GM12878 (cell line): ENCODE data around the gene CLASP1. TPM values are rescaled to one million over a fixed set of nuclear protein-coding genes. Genes with fewer than 3 reads are reported as not detected.
"Not testable (repeated sequence)": the region's sequence is repeated elsewhere in the genome, so short reads cannot be mapped to it uniquely, and the experiment has no call there.

Source experiments
- ATAC-seq: fragments of 200-7000 bp; cut with Tn5 transposase; 3 replicates; pipeline ENCODE4 v1.9.1; 2020; ENCODE audit warnings: mild to moderate bottlenecking, moderate library complexity
- BruUV-seq: library from RNA; stranded (reverse); fragments of 400-500 nt; replicated peaks from 2 replicates; lab custom pipeline; 2021; lab: Mats Ljungman, UMichigan
- CTCF ChIA-PET: fragments of 300-600 bp; sonication (Branson Sonifier 250); formaldehyde crosslinking; extraction: SDS; loops from one replicate; lab custom pipeline; 2021; ENCODE audit warnings: inconsistent platforms; lab: Yijun Ruan, JAX
- POLR2A ChIA-PET: fragments of 350-600 bp; formaldehyde crosslinking; extraction: SDS; loops from one replicate; lab custom pipeline; 2021; ENCODE audit warnings: inconsistent platforms; lab: Charles Lee
- RAD21 ChIA-PET: fragments of 300-600 bp; sonication (Branson Sonifier 250); formaldehyde crosslinking; loops from one replicate; lab custom pipeline; 2023; ENCODE audit warnings: antibody characterized with exemption; ENCODE audit not compliant: unreplicated experiment; lab: Charles Lee
- SMC1A ChIA-PET: fragments of 300-600 bp; sonication (Branson Sonifier 250); formaldehyde crosslinking; loops from one replicate; lab custom pipeline; 2023; ENCODE audit not compliant: unreplicated experiment, uncharacterized antibody; lab: Charles Lee
- DNase-seq: peaks from one replicate; pipeline ENCODE4 v3.0.0-alpha.2; 2011; ENCODE audit warnings: low read depth, low spot score
- FAIRE-seq: peaks from 3 replicates; lab custom pipeline; 2011; peaks lifted over from hg19 to GRCh38; lab: Jason Lieb, UNC
- H2AFZ ChIP-seq: 2 replicates; pipeline ENCODE4 v1.6.0; 2011; ENCODE audit warnings: low read depth, low read length, control low read depth; ENCODE audit not compliant: control insufficient read depth
- H3K27ac ChIP-seq: 2 replicates; pipeline ENCODE4 v1.5.1; 2011; ENCODE audit warnings: control low read depth; ENCODE audit not compliant: control insufficient read depth, insufficient read depth
- H3K27me3 ChIP-seq, 2 experiments: replicated peaks in 1 of 2; 2 replicates each; pipeline versions ENCODE4 v1.6.0 to v1.6.1; 2011; ENCODE audit warnings: low read length in 1 of 2; ENCODE audit not compliant: control insufficient read depth in 2 of 2, insufficient read depth in 2 of 2
- H3K36me3 ChIP-seq, 2 experiments: 2 replicates each; pipeline ENCODE4 v1.5.1; 2011; ENCODE audit warnings: low read length in 1 of 2; ENCODE audit not compliant: control insufficient read depth in 2 of 2, insufficient read depth in 2 of 2
- H3K4me1 ChIP-seq: 2 replicates; pipeline ENCODE4 v1.6.1; 2011; ENCODE audit warnings: mild to moderate bottlenecking, low read length, moderate library complexity, mixed read lengths; ENCODE audit not compliant: control insufficient read depth, insufficient read depth
- H3K4me2 ChIP-seq: 2 replicates; pipeline ENCODE4 v1.6.0; 2011; ENCODE audit warnings: control low read depth; ENCODE audit not compliant: control insufficient read depth, insufficient read depth
- H3K4me3 ChIP-seq: fragments of 200-600 bp; sonication (generic); 2 replicates; pipeline ENCODE4 v1.5.1; 2016
- H3K79me2 ChIP-seq: 2 replicates; pipeline ENCODE4 v1.6.0; 2011; ENCODE audit warnings: low read length; ENCODE audit not compliant: control insufficient read depth, insufficient read depth
- H3K9ac ChIP-seq: 2 replicates; pipeline ENCODE4 v1.8.0; 2011; ENCODE audit warnings: low read length, control low read depth, mixed read lengths; ENCODE audit not compliant: control insufficient read depth, insufficient read depth
- H3K9me3 ChIP-seq: replicated peaks from 3 replicates; pipeline ENCODE4 v1.5.1; 2011; ENCODE audit warnings: mild to moderate bottlenecking, low read length; ENCODE audit not compliant: control insufficient read depth, insufficient read depth
- H4K20me1 ChIP-seq: 2 replicates; pipeline ENCODE4 v1.6.0; 2011; ENCODE audit not compliant: control insufficient read depth, insufficient read depth
- CBX5 ChIP-seq: sonication (generic); IDR thresholded peaks from 2 replicates; pipeline ENCODE4 v1.6.1; 2016; ENCODE audit warnings: low read depth, moderate library complexity, mild to moderate bottlenecking, inconsistent platforms
- CHD1 ChIP-seq: IDR thresholded peaks from 2 replicates; pipeline ENCODE4 v1.6.1; 2012; ENCODE audit warnings: low read depth, low read length, improper control_type of control experiment
- EP300 ChIP-seq, 2 experiments: fragments of 150-350 bp in 1 of 2; IDR thresholded peaks; 2 replicates each; pipeline ENCODE4 v1.6.1; 2011 to 2012; ENCODE audit warnings: low read depth in 2 of 2, low read length in 2 of 2, borderline replicate concordance in 1 of 2, improper control_type of control experiment in 1 of 2, inconsistent platforms in 1 of 2; ENCODE audit not compliant: control insufficient read depth in 1 of 2
- ETV6 ChIP-seq, 2 experiments: fragments of 450-650 bp in 1 of 2; IDR thresholded peaks in 1 of 2; conservative IDR thresholded peaks in 1 of 2; 2 replicates each; pipeline ENCODE4 v1.6.1; 2014; ENCODE audit warnings: antibody characterized with exemption in 1 of 2, borderline replicate concordance in 1 of 2, low read depth in 1 of 2, mild to moderate bottlenecking in 1 of 2, moderate library complexity in 1 of 2
- FOXK2 ChIP-seq: fragments of 450-650 bp; IDR thresholded peaks from 2 replicates; pipeline ENCODE4 v1.6.1; 2017; ENCODE audit warnings: mild to moderate bottlenecking, moderate library complexity
- GATAD2B ChIP-seq: fragments of 450-650 bp; conservative IDR thresholded peaks from 2 replicates; pipeline ENCODE4 v1.6.1; 2017; ENCODE audit warnings: low read depth, mild to moderate bottlenecking, moderate library complexity
- NFXL1 ChIP-seq: fragments of 450-650 bp; IDR thresholded peaks from 2 replicates; pipeline ENCODE4 v1.6.1; 2017; ENCODE audit warnings: antibody characterized with exemption, mild to moderate bottlenecking, borderline replicate concordance
- NR2C1 ChIP-seq: fragments of 450-650 bp; IDR thresholded peaks from 2 replicates; pipeline ENCODE4 v1.6.1; 2017; ENCODE audit warnings: antibody characterized with exemption, mild to moderate bottlenecking, moderate library complexity
- RFX5 ChIP-seq: IDR thresholded peaks from 2 replicates; pipeline ENCODE4 v1.6.1; 2011; ENCODE audit warnings: low read depth, low read length, improper control_type of control experiment
- SIN3A ChIP-seq: IDR thresholded peaks from 2 replicates; pipeline ENCODE4 v1.6.1; 2012; ENCODE audit warnings: low read depth, low read length, improper control_type of control experiment
- SIX5 ChIP-seq: IDR thresholded peaks from 2 replicates; pipeline ENCODE4 v1.6.1; 2011; ENCODE audit warnings: mild to moderate bottlenecking, low read depth, low read length, moderate library complexity; ENCODE audit not compliant: severe bottlenecking
- ZNF217 ChIP-seq: fragments of 450-650 bp; IDR thresholded peaks from 2 replicates; pipeline ENCODE4 v1.6.1; 2017; ENCODE audit warnings: antibody characterized with exemption, mild to moderate bottlenecking
- ZNF274 ChIP-seq: IDR thresholded peaks from one replicate; pipeline ENCODE4 v1.8.0; 2011; ENCODE audit not compliant: insufficient read length, insufficient read depth
- WGBS: methylation state at CpG from one replicate; pipeline ENCODE4 v1.1.6; 2016; ENCODE audit warnings: low lambda C conversion rate; ENCODE audit not compliant: insufficient replicate concordance, insufficient coverage; ENCODE audit errors: missing lambda C conversion rate; 5-methylcytosine and 5-hydroxymethylcytosine counted together
- in situ Hi-C: fragments of 300-500 bp; cut with MboI; formaldehyde crosslinking; loops from 9 replicates; pipeline ENCODE4 v1.14.3; 2018; ENCODE audit warnings: mixed read lengths
- intact Hi-C: fragments of 100-400 bp; cut with micrococcal nuclease; formaldehyde crosslinking; loops from one replicate; pipeline ENCODE4 v1.14.2; 2022; ENCODE audit not compliant: unreplicated experiment
- polyA plus RNA-seq, 11 experiments: library from polyadenylated mRNA; depleted of rRNA in 4 of 11; unstranded in 6 of 11; stranded (reverse) in 5 of 11; fragments of >200 nt; fragmentation: Nextera tagmentation in 4 of 11; fragmentation: Illumina TruSeq in 1 of 11; extraction: Ambion mirVana in 4 of 11; extraction: Trizol in 1 of 11; gene quantifications; 1 replicate in 1 of 11; 2 replicates in 10 of 11; pipeline versions ENCODE4 v1.2.1 to v1.2.3, GENCODE V29; 2011 to 2016; ENCODE audit warnings: inconsistent platforms in 2 of 11, missing spikeins in 2 of 11, low read depth in 1 of 11
- total RNA-seq, 4 experiments: library from RNA; depleted of rRNA in 3 of 4; stranded (reverse); fragments of >200 nt in 3 of 4; fragmentation: Illumina TruSeq in 1 of 4; extraction: Trizol in 1 of 4; gene quantifications; 2 replicates each; pipeline versions ENCODE4 v1.2.1 to v1.2.3, GENCODE V29; 2013 to 2021
- TF ChIP-seq, protein P1 (sequence below): IDR thresholded peaks from 2 replicates; pipeline ENCODE4 v1.6.1; 2012; ENCODE audit warnings: low read depth, low read length, improper control_type of control experiment
- TF ChIP-seq, protein P2 (sequence below): fragments of 450-650 bp; IDR thresholded peaks from 2 replicates; pipeline ENCODE4 v1.6.1; 2014; ENCODE audit warnings: mild to moderate bottlenecking

Gene CLASP1
- total and polyA plus RNA-seq, 10 of the 15 experiments (the other 5 are each of a cell fraction or from before 2014, with no cell fraction given), result 1.4 to 62.4 (median 32.9) TPM

DNA sequence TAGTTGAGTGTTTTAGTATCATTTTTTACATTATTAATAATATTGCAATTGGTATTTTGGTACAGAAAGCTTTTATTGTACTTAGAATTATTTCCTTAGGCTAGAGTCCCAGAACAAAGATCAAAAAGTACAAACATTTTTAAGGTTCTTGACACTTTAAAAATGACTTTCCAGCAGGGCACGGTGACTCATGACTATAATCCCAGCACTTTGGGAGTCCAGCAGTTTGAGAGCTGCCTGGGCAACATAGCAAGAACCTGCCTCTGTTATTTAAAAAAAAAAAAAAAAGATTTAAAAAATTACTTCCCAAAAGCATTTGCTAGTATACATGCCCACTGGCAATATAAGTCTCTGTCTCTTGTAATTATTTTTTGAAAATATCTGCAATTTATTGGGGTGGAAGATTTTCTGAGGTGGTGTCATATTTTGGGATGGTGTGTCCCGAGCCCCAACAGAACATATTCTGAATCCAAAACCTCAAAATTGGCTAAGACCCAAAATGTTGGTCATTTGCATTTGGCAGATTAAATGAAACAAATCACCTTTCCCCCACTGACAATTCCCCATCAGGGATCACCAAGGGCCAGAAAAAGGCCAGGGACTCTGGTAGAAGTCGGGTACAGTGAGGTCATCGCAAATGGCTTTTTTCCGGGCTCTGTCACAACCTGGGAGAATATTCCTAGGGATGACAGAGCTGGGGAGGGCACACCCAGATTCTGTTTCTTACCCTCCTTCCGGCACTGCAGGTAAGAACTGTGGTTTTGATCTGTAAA is 45.3 kb upstream of the CLASP1 start:
- DNase-seq, result no peak
- no TSS peak for BruUV-seq
- CTCF ChIA-PET, result no interaction called here
- Histone ChIP-seq H3K27me3 (no peaks in the 10 kb centered on the region), H3K9ac (no peak overlapping the region), H3K79me2 (no peaks in the 10 kb centered on the region), H3K4me3 (no peak overlapping the region), H3K36me3 (no peaks in the 10 kb centered on the region), H2AFZ (no peak overlapping the region), H3K9me3 (no peaks in the 10 kb centered on the region), H3K4me2 (no peak overlapping the region), H3K4me1 (peaks cover 5% of the 10 kb centered on the region), H3K27ac (no peak overlapping the region), H4K20me1 (no peaks in the 10 kb centered on the region)
- intact Hi-C loops, result loop anchor here (5.0 kb wide), 1 partner anchor 97 kb away; no protein-coding TSS in a partner anchor
- in situ Hi-C loops, result no loop called here
- WGBS, result 64% methylated on average over 6 of the region's 6 CpGs
- ATAC-seq, result no peak
- TF ChIP-seq FOXK2 (no peak), NR2C1 (no peak), SIN3A (no peak), ETV6 (conservative IDR thresholded peaks at IDR 0.05 in 1 of 2, IDR thresholded peaks at IDR 0.05 in 1 of 2; ENCODE audit: borderline replicate concordance in 1 of 2, low read depth in 1 of 2) (no peak), GATAD2B (no peak), ZNF274 (no peak), NFXL1 (no peak), SIX5 (no peak), EP300 (IDR thresholded peaks at IDR 0.05; ENCODE audit: borderline replicate concordance in 1 of 2, control insufficient read depth in 1 of 2, low read depth in 2 of 2, low read length in 2 of 2) (no peak), RFX5 (no peak), ZNF217 (no peak), CBX5 (no peak), CHD1 (no peak)
- TF ChIP-seq, protein P1, sequence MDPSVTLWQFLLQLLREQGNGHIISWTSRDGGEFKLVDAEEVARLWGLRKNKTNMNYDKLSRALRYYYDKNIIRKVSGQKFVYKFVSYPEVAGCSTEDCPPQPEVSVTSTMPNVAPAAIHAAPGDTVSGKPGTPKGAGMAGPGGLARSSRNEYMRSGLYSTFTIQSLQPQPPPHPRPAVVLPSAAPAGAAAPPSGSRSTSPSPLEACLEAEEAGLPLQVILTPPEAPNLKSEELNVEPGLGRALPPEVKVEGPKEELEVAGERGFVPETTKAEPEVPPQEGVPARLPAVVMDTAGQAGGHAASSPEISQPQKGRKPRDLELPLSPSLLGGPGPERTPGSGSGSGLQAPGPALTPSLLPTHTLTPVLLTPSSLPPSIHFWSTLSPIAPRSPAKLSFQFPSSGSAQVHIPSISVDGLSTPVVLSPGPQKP, result no peak
- TF ChIP-seq, protein P2, sequence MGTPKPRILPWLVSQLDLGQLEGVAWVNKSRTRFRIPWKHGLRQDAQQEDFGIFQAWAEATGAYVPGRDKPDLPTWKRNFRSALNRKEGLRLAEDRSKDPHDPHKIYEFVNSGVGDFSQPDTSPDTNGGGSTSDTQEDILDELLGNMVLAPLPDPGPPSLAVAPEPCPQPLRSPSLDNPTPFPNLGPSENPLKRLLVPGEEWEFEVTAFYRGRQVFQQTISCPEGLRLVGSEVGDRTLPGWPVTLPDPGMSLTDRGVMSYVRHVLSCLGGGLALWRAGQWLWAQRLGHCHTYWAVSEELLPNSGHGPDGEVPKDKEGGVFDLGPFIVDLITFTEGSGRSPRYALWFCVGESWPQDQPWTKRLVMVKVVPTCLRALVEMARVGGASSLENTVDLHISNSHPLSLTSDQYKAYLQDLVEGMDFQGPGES, result no peak
- RAD21 ChIA-PET, result no interaction called here
- SMC1A ChIA-PET, result no interaction called here
- POLR2A ChIA-PET, result interaction anchor here (0.6 kb wide), 1 partner anchor 16 kb away, joined by 3 read pairs; no protein-coding TSS in a partner anchor
- no peak for FAIRE-seq

DNA sequence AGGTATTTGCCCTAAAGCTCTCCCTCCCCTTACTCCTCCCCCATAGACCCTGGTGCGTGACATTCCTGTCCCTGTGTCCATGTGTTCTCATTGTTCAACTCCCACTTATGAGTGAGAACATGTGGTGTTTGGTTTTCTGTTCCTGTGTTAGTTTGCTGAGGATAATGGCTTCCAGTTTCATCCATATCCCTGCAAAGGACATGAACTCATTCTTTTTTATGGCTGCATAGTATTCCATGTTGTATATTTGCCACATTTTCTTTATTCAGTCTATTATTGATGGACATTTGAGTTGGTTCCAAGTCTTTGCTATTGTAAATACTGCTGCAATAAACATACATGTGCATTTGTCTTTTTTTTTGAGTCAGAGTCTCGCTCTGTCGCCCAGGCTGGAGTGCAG is 41.3 kb upstream of the CLASP1 start:
- H3K36me3 ChIP-seq, H3K27ac ChIP-seq, H3K4me1 ChIP-seq, RAD21 ChIA-PET, H3K27me3 ChIP-seq, H2AFZ ChIP-seq, H3K9ac ChIP-seq, DNase-seq, CTCF ChIA-PET, H3K79me2 ChIP-seq, ATAC-seq, H3K4me2 ChIP-seq, SMC1A ChIA-PET, H4K20me1 ChIP-seq, H3K4me3 ChIP-seq, in situ Hi-C loops, H3K9me3 ChIP-seq, BruUV-seq, intact Hi-C loops: not testable (repeated sequence)
- 52% methylated on average over 3 of the region's 3 CpGs for WGBS
- peak; percentile 7 for FAIRE-seq
- POLR2A ChIA-PET, result interaction anchor here (1.0 kb wide), 1 partner anchor 24 kb away, joined by 3 read pairs; no protein-coding TSS in a partner anchor
